CD4-positive, alpha-beta T cell treated with Interleukin-6 at 100 ng/mL for 8 hours (primary cell): ENCODE results near the gene PRSS53.

Experiments
- DNase-seq: peaks from one replicate; pipeline ENCODE4 v3.0.0-alpha.2; 2020; ENCODE audit warnings: mixed read lengths, low spot score

PRSS53 gene

GRCh38 chr16:31093132-31093703, 4.5 kb upstream of the PRSS53 start:
- DNase-seq, result no peak

GRCh38 chr16:31092330-31092729, 3.6 kb upstream of the PRSS53 start:
- no peak for DNase-seq

- DNase-seq, result no peak
Measured at GRCh38 chr16:31090540-31090939, 1.8 kb upstream of the PRSS53 start.

GRCh38 chr16:31089199-31089598, 456 bp upstream of the PRSS53 start:
- no peak for DNase-seq

- DNase-seq, result no peak
Measured at GRCh38 chr16:31087971-31088370, 772 bp downstream of the PRSS53 start.

- DNase-seq, result no peak
Measured at GRCh38 chr16:31087481-31087880, 1.3 kb downstream of the PRSS53 start.

GRCh38 chr16:31086629-31086906, 2.2 kb downstream of the PRSS53 start:
- DNase-seq, result no peak

- DNase-seq, result no peak
Measured at GRCh38 chr16:31085873-31086628, 2.7 kb downstream of the PRSS53 start.

GRCh38 chr16:31085411-31085810, 3.3 kb downstream of the PRSS53 start:
- DNase-seq, result no peak

GRCh38 chr16:31084584-31085302, 4.0 kb downstream of the PRSS53 start:
- DNase-seq, result no peak

- no peak for DNase-seq
Measured at GRCh38 chr16:31083981-31084380, 4.8 kb downstream of the PRSS53 start.

- no peak for DNase-seq
Measured at GRCh38 chr16:31083556-31083955, 5.2 kb downstream of the PRSS53 start.

GRCh38 chr16:31083081-31083480, 5.7 kb downstream of the PRSS53 start:
- no peak for DNase-seq

GRCh38 chr16:31082368-31083045, 6.2 kb downstream of the PRSS53 start:
- no peak for DNase-seq

GRCh38 chr16:31081428-31082351, 7.1 kb downstream of the PRSS53 start:
- no peak for DNase-seq

- DNase-seq, result no peak
Measured at GRCh38 chr16:31080756-31081419, 7.9 kb downstream of the PRSS53 start.

- no peak for DNase-seq
Measured at GRCh38 chr16:31080035-31080629, 8.6 kb downstream of the PRSS53 start.

- no peak for DNase-seq
Measured at GRCh38 chr16:31079342-31079944, 9.3 kb downstream of the PRSS53 start.

- no peak for DNase-seq
Measured at GRCh38 chr16:31078597-31079341, 10.0 kb downstream of the PRSS53 start.
